ENCODE results near the gene SLC15A3. TPM values are rescaled to one million over a fixed set of nuclear protein-coding genes. Genes with fewer than 3 reads are reported as not detected.

SLC15A3 gene
- total RNA-seq, 1 donor from 2014 or later: 66.3 TPM

GRCh38 chr11:60984149-60984548, 32.2 kb upstream of the SLC15A3 start:
- Mint-ChIP-seq H3K27me3 (ENCODE audit: low read depth, unreplicated experiment) (peaks cover 18% of the 10 kb centered on the region), H3K27ac (ENCODE audit: unreplicated experiment) (no peak overlapping the region), H3K4me1 (ENCODE audit: low read depth, unreplicated experiment) (peaks cover 4% of the 10 kb centered on the region), H3K9me3 (ENCODE audit: unreplicated experiment) (no peaks in the 10 kb centered on the region), H3K36me3 (ENCODE audit: low read depth, unreplicated experiment) (no peaks in the 10 kb centered on the region), H3K4me3 (ENCODE audit: unreplicated experiment) (no peak overlapping the region)
- no peaks in the 10 kb centered on the region for H3K9me3 ChIP-seq (ENCODE audit: insufficient read depth, low read depth, low read length)
- H3K4me2 ChIP-seq (ENCODE audit: low read length): no peak overlapping the region
- FAIRE-seq (no peak), DNase-seq (ENCODE audit: low read depth) (no peak)
- no peak for TF ChIP-seq EZH2 (IDR thresholded peaks at IDR 0.05; ENCODE audit: insufficient read depth, low read length)
- TF ChIP-seq, protein P1, sequence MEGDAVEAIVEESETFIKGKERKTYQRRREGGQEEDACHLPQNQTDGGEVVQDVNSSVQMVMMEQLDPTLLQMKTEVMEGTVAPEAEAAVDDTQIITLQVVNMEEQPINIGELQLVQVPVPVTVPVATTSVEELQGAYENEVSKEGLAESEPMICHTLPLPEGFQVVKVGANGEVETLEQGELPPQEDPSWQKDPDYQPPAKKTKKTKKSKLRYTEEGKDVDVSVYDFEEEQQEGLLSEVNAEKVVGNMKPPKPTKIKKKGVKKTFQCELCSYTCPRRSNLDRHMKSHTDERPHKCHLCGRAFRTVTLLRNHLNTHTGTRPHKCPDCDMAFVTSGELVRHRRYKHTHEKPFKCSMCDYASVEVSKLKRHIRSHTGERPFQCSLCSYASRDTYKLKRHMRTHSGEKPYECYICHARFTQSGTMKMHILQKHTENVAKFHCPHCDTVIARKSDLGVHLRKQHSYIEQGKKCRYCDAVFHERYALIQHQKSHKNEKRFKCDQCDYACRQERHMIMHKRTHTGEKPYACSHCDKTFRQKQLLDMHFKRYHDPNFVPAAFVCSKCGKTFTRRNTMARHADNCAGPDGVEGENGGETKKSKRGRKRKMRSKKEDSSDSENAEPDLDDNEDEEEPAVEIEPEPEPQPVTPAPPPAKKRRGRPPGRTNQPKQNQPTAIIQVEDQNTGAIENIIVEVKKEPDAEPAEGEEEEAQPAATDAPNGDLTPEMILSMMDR (IDR thresholded peaks at IDR 0.05; ENCODE audit: insufficient read depth, low read depth, low read length): no peak
- no peak overlapping the region for H3K9ac ChIP-seq (ENCODE audit: low read length)
- no peak overlapping the region for H3K27ac ChIP-seq (ENCODE audit: low read depth, low read length)
- no peak overlapping the region for H2AFZ ChIP-seq (ENCODE audit: low read depth, low read length)
- peaks cover 8% of the 10 kb centered on the region for H3K4me1 ChIP-seq (ENCODE audit: insufficient read depth, low read length)
- no peaks in the 10 kb centered on the region for H4K20me1 ChIP-seq (ENCODE audit: insufficient read depth, low read length)
- no peak overlapping the region for H3K4me3 ChIP-seq (ENCODE audit: insufficient read depth, low read depth, low read length)
- H3K36me3 ChIP-seq (ENCODE audit: insufficient read depth, low read length): no peaks in the 10 kb centered on the region
- H3K27me3 ChIP-seq (ENCODE audit: insufficient read depth, low read length): peaks cover 6% of the 10 kb centered on the region
- no peaks in the 10 kb centered on the region for H3K79me2 ChIP-seq (ENCODE audit: insufficient read depth, low read length)

DNA sequence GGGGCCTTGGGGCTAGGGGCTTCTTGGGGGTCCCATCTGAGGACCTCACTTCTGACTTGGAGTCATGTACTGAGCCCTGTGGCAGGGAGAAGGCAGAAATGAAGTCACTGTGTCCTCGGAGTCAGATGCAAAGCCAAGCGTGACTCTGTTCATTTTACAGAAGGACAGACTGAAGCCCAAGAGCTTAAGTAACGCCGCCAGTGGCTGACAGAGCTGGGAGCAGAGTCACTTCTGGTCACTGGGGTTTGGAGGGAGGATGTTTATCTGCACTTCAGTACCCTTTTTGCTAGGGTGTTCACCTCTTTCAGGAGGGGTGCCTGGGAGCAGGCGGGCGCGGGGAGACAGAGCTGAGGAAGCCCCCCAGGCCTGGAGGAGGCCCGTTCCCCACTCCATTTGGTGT, 30.2 kb upstream of the SLC15A3 start:
- Histone ChIP-seq H3K4me2 (ENCODE audit: low read length) (no peak overlapping the region), H3K9me3 (ENCODE audit: insufficient read depth, low read depth, low read length) (no peaks in the 10 kb centered on the region), H3K4me3 (ENCODE audit: insufficient read depth, low read depth, low read length) (no peak overlapping the region), H4K20me1 (ENCODE audit: insufficient read depth, low read length) (no peaks in the 10 kb centered on the region), H3K79me2 (ENCODE audit: insufficient read depth, low read length) (no peaks in the 10 kb centered on the region), H2AFZ (ENCODE audit: low read depth, low read length) (no peak overlapping the region), H3K36me3 (ENCODE audit: insufficient read depth, low read length) (no peaks in the 10 kb centered on the region), H3K27ac (ENCODE audit: low read depth, low read length) (no peak overlapping the region), H3K27me3 (ENCODE audit: insufficient read depth, low read length) (peaks cover 4% of the 10 kb centered on the region), H3K9ac (ENCODE audit: low read length) (no peak overlapping the region), H3K4me1 (ENCODE audit: insufficient read depth, low read length) (peaks cover 8% of the 10 kb centered on the region)
- TF ChIP-seq, protein P1 (IDR thresholded peaks at IDR 0.05; ENCODE audit: insufficient read depth, low read depth, low read length): no peak
- no peak for TF ChIP-seq EZH2 (IDR thresholded peaks at IDR 0.05; ENCODE audit: insufficient read depth, low read length)
- Mint-ChIP-seq H3K27ac (ENCODE audit: unreplicated experiment) (no peak overlapping the region), H3K9me3 (ENCODE audit: unreplicated experiment) (no peaks in the 10 kb centered on the region), H3K4me1 (ENCODE audit: low read depth, unreplicated experiment) (peaks cover 6% of the 10 kb centered on the region), H3K36me3 (ENCODE audit: low read depth, unreplicated experiment) (no peaks in the 10 kb centered on the region), H3K27me3 (ENCODE audit: low read depth, unreplicated experiment) (peaks cover 11% of the 10 kb centered on the region), H3K4me3 (ENCODE audit: unreplicated experiment) (no peak overlapping the region)
- no peak for FAIRE-seq
- no peak for DNase-seq (ENCODE audit: low read depth)

GRCh38 chr11:60981515-60981914, 29.5 kb upstream of the SLC15A3 start:
- FAIRE-seq (no peak), DNase-seq (ENCODE audit: low read depth) (no peak)
- H3K79me2 ChIP-seq (ENCODE audit: insufficient read depth, low read length): no peaks in the 10 kb centered on the region
- no peak overlapping the region for H3K27ac Mint-ChIP-seq (ENCODE audit: unreplicated experiment)
- peaks cover 6% of the 10 kb centered on the region for H3K27me3 ChIP-seq (ENCODE audit: insufficient read depth, low read length)
- no peak overlapping the region for H3K4me2 ChIP-seq (ENCODE audit: low read length)
- no peaks in the 10 kb centered on the region for H3K36me3 Mint-ChIP-seq (ENCODE audit: low read depth, unreplicated experiment)
- H3K36me3 ChIP-seq (ENCODE audit: insufficient read depth, low read length): no peaks in the 10 kb centered on the region
- TF ChIP-seq, protein P1 (IDR thresholded peaks at IDR 0.05; ENCODE audit: insufficient read depth, low read depth, low read length): no peak
- TF ChIP-seq EZH2 (IDR thresholded peaks at IDR 0.05; ENCODE audit: insufficient read depth, low read length): no peak
- H3K27me3 Mint-ChIP-seq (ENCODE audit: low read depth, unreplicated experiment): peaks cover 11% of the 10 kb centered on the region
- no peaks in the 10 kb centered on the region for H3K9me3 ChIP-seq (ENCODE audit: insufficient read depth, low read depth, low read length)
- peaks cover 6% of the 10 kb centered on the region for H3K4me1 Mint-ChIP-seq (ENCODE audit: low read depth, unreplicated experiment)
- peaks cover 8% of the 10 kb centered on the region for H3K4me1 ChIP-seq (ENCODE audit: insufficient read depth, low read length)
- H3K4me3 Mint-ChIP-seq (ENCODE audit: unreplicated experiment): no peak overlapping the region
- H3K4me3 ChIP-seq (ENCODE audit: insufficient read depth, low read depth, low read length): no peak overlapping the region
- H3K9ac ChIP-seq (ENCODE audit: low read length): no peak overlapping the region
- H3K9me3 Mint-ChIP-seq (ENCODE audit: unreplicated experiment): no peaks in the 10 kb centered on the region
- H3K27ac ChIP-seq (ENCODE audit: low read depth, low read length): no peak overlapping the region
- H4K20me1 ChIP-seq (ENCODE audit: insufficient read depth, low read length): no peaks in the 10 kb centered on the region
- H2AFZ ChIP-seq (ENCODE audit: low read depth, low read length): no peak overlapping the region

Measured in astrocyte (in vitro differentiated cells and primary cell).